ENCODE results near the gene MYO7A. TPM values are rescaled to one million over a fixed set of nuclear protein-coding genes. Genes with fewer than 3 reads are reported as not detected.

The MYO7A gene
- total and polyA plus RNA-seq, 2 donors (not counting 1 experiment from before 2014, with no cell fraction given): 0.03 to 0.07 TPM

DNA sequence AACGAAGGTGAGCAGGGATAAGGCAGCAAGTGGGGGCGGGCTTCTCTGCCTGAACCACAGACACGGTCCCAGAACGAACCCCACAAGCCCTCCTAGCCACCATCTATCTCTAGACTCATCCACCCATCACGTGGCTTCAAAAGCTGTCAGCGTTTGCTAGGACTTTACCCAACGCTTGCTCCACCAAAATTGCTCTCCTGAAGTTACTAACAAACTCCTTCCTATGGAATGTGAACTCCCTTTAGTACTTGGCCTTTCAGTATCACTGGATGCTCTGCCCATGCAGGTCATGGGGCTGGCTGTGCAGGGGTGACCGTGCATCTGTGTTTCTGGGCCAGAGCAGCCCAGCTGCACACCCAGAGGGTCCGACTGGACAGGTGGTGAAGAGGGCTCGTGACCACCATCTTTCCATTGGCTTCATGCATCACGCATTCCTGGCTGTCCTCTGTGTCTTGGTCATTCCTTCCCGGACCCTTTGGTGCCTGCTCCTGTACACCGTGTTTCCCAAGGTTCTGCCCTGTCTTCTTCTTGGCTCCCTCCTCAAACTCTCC, 85.1 kb downstream of the MYO7A start:
- no peaks in the 10 kb centered on the region for H3K36me3 ChIP-seq (replicated peaks in 1 of 2; ENCODE audit: control extremely low read depth in 1 of 2, control insufficient read depth in 1 of 2, extremely low read depth in 1 of 2, insufficient read depth in 2 of 2, low read length in 1 of 2)
- H3K9ac ChIP-seq (ENCODE audit: low read length): no peak overlapping the region
- no peaks in the 10 kb centered on the region for H3K27me3 Mint-ChIP-seq
- no peak overlapping the region for H2AFZ ChIP-seq (ENCODE audit: insufficient read depth, low read depth, low read length, poor library complexity, severe bottlenecking)
- no peaks in the 10 kb centered on the region for H4K20me1 ChIP-seq (ENCODE audit: control insufficient read depth, insufficient read depth, low read length, poor library complexity, severe bottlenecking)
- peaks cover 2% of the 10 kb centered on the region for H3K9me3 Mint-ChIP-seq (ENCODE audit: insufficient read depth)
- H3K9me3 ChIP-seq (ENCODE audit: control extremely low read depth in 1 of 3, control insufficient read depth in 2 of 3, insufficient read depth in 1 of 3, low read length in 2 of 3): no peaks in the 10 kb centered on the region
- no peak overlapping the region for H3K4me2 ChIP-seq (replicated peaks; ENCODE audit: low read depth, low read length, poor library complexity, severe bottlenecking)
- no peak for DNase-seq
- TF ChIP-seq EZH2 (IDR thresholded peaks at IDR 0.05; ENCODE audit: borderline replicate concordance, insufficient read depth, low read depth, low read length, poor library complexity, severe bottlenecking) (no peak), CTCF (IDR thresholded peaks at IDR 0.05) (no peak)
- H3K4me1 Mint-ChIP-seq: no peaks in the 10 kb centered on the region
- H3K79me2 ChIP-seq (ENCODE audit: control insufficient read depth, insufficient read depth, low read length): no peaks in the 10 kb centered on the region
- CTCF ChIA-PET: no interaction called here
- H3K4me1 ChIP-seq (ENCODE audit: control insufficient read depth in 2 of 2, insufficient read depth in 2 of 2, low read length in 2 of 2): no peaks in the 10 kb centered on the region
- no peak for ATAC-seq (ENCODE audit: low read depth)
- H3K4me3 Mint-ChIP-seq: no peak overlapping the region
- POLR2A ChIA-PET: no interaction called here
- no peak overlapping the region for H3K27ac ChIP-seq (ENCODE audit: low read length in 2 of 2)
- no peak overlapping the region for H3K4me3 ChIP-seq (ENCODE audit: control extremely low read depth in 1 of 5, extremely low read depth in 1 of 5, insufficient read depth in 1 of 5, low read depth in 2 of 5, low read length in 4 of 5)
- intact Hi-C loops (cut with micrococcal nuclease): no loop called here
- no peaks in the 10 kb centered on the region for H3K27me3 ChIP-seq (replicated peaks in 1 of 4; ENCODE audit: control extremely low read depth in 1 of 4, control insufficient read depth in 3 of 4, insufficient read depth in 4 of 4, low read length in 3 of 4)
- 86% methylated on average over 13 of the region's 13 CpGs for WGBS (ENCODE audit: insufficient coverage)
- no peak overlapping the region for H3K27ac Mint-ChIP-seq

DNA sequence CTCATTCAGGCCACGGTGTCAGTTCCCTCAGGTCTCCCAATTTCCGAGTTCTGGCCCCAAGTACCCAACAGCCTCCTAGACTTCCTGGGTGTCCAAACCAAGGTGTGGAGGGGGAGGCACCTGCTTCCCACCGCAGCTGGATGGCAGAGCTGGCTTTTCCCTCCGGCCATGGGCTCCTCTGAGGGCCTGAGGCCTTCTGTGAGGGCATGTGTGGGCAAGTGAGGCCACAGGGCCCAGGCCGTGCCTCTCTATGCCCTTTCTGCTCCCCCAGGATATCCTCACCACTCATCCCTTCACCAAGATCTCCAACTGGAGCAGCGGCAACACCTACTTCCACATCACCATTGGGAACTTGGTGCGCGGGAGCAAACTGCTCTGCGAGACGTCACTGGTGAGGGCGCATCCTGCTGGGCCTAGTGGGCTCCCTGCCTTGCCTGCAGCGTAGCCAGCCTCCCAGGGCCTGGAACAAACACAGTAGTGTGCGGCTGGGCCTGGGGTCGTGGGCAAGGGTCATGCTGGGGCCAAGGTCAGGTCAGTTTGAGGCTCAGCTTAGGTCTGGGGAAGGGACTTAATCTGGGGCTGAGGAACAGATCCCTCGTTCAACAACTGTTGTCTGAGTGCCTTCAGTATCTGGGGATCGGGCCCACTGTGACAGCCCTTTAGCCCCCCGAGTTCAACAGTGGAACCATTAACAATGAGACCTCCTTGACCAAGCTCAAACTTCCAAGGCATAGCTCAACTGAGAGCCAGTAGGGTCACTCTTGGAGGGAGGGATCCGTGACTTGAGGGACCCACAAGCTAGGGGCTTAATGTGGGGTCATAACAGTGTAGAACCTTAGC, 85.8 kb downstream of the MYO7A start:
- DNase-seq (no peak), ATAC-seq (ENCODE audit: low read depth) (no peak)
- Histone ChIP-seq H4K20me1 (ENCODE audit: control insufficient read depth, insufficient read depth, low read length, poor library complexity, severe bottlenecking) (no peaks in the 10 kb centered on the region), H3K9me3 (ENCODE audit: control extremely low read depth in 1 of 3, control insufficient read depth in 2 of 3, insufficient read depth in 1 of 3, low read length in 2 of 3) (no peaks in the 10 kb centered on the region), H3K9ac (ENCODE audit: low read length) (no peak overlapping the region), H3K36me3 (replicated peaks in 1 of 2; ENCODE audit: control extremely low read depth in 1 of 2, control insufficient read depth in 1 of 2, extremely low read depth in 1 of 2, insufficient read depth in 2 of 2, low read length in 1 of 2) (no peaks in the 10 kb centered on the region), H2AFZ (ENCODE audit: insufficient read depth, low read depth, low read length, poor library complexity, severe bottlenecking) (no peak overlapping the region), H3K4me1 (ENCODE audit: control insufficient read depth in 2 of 2, insufficient read depth in 2 of 2, low read length in 2 of 2) (no peaks in the 10 kb centered on the region), H3K79me2 (ENCODE audit: control insufficient read depth, insufficient read depth, low read length) (no peaks in the 10 kb centered on the region), H3K27me3 (replicated peaks in 1 of 4; ENCODE audit: control extremely low read depth in 1 of 4, control insufficient read depth in 3 of 4, insufficient read depth in 4 of 4, low read length in 3 of 4) (no peaks in the 10 kb centered on the region), H3K4me3 (ENCODE audit: control extremely low read depth in 1 of 5, extremely low read depth in 1 of 5, insufficient read depth in 1 of 5, low read depth in 2 of 5, low read length in 4 of 5) (no peak overlapping the region), H3K4me2 (replicated peaks; ENCODE audit: low read depth, low read length, poor library complexity, severe bottlenecking) (no peak overlapping the region), H3K27ac (ENCODE audit: low read length in 2 of 2) (no peak overlapping the region)
- 77% methylated on average over 16 of the region's 18 CpGs for WGBS (ENCODE audit: insufficient coverage)
- intact Hi-C loops (cut with micrococcal nuclease): no loop called here
- no peak for TF ChIP-seq EZH2 (IDR thresholded peaks at IDR 0.05; ENCODE audit: borderline replicate concordance, insufficient read depth, low read depth, low read length, poor library complexity, severe bottlenecking)
- no peak for TF ChIP-seq CTCF (IDR thresholded peaks at IDR 0.05)
- POLR2A ChIA-PET: no interaction called here
- Mint-ChIP-seq H3K27me3 (no peaks in the 10 kb centered on the region), H3K4me3 (no peak overlapping the region), H3K9me3 (ENCODE audit: insufficient read depth) (peaks cover 2% of the 10 kb centered on the region), H3K4me1 (no peaks in the 10 kb centered on the region), H3K27ac (no peak overlapping the region)
- CTCF ChIA-PET: no interaction called here
